GM23248 (cell line): Measurements from ENCODE around the gene TICRR. TPM values are rescaled to one million over a fixed set of nuclear protein-coding genes. Genes with fewer than 3 reads are reported as not detected.

Experiments used
- DNase-seq: peaks from one replicate; pipeline ENCODE4 v3.0.0-alpha.2; 2015
- H2AFZ ChIP-seq: fragments of 200-600 bp; sonication (generic); 2 replicates; pipeline ENCODE4 v1.6.1; 2016; ENCODE audit warnings: antibody characterized with exemption
- H3F3A ChIP-seq: fragments of 200-600 bp; sonication (generic); 2 replicates; pipeline ENCODE4 v1.6.1; 2016; ENCODE audit warnings: mild to moderate bottlenecking, antibody characterized with exemption, mixed run types; ENCODE audit not compliant: insufficient read depth
- H3K27ac ChIP-seq: fragments of 200-600 bp; sonication (generic); 2 replicates; pipeline ENCODE4 v1.5.1; 2016; ENCODE audit warnings: mild to moderate bottlenecking
- H3K27me3 ChIP-seq: fragments of 200-600 bp; sonication (generic); replicated peaks from 2 replicates; pipeline ENCODE4 v1.6.1; 2016; ENCODE audit warnings: mild to moderate bottlenecking; ENCODE audit not compliant: insufficient read depth
- H3K36me3 ChIP-seq: fragments of 200-600 bp; sonication (generic); 2 replicates; pipeline ENCODE4 v1.6.1; 2016; ENCODE audit warnings: low read depth, mild to moderate bottlenecking
- H3K4me1 ChIP-seq: fragments of 200-600 bp; sonication (generic); 2 replicates; pipeline ENCODE4 v1.6.1; 2016; ENCODE audit warnings: mild to moderate bottlenecking; ENCODE audit not compliant: insufficient read depth
- H3K4me2 ChIP-seq: fragments of 200-600 bp; sonication (generic); one replicate; pipeline ENCODE4 v1.6.1; 2016; ENCODE audit warnings: mild to moderate bottlenecking; ENCODE audit not compliant: unreplicated experiment
- H3K4me3 ChIP-seq: fragments of 200-600 bp; sonication (generic); 2 replicates; pipeline ENCODE4 v1.5.1; 2016; ENCODE audit warnings: mild to moderate bottlenecking
- H3K79me2 ChIP-seq: fragments of 200-600 bp; sonication (generic); 2 replicates; pipeline ENCODE4 v1.6.1; 2016; ENCODE audit warnings: mild to moderate bottlenecking; ENCODE audit not compliant: insufficient read depth
- H3K9ac ChIP-seq: fragments of 200-600 bp; sonication (generic); 2 replicates; pipeline ENCODE4 v1.6.1; 2016; ENCODE audit warnings: mild to moderate bottlenecking
- H3K9me2 ChIP-seq: fragments of 200-600 bp; sonication (generic); 2 replicates; pipeline ENCODE4 v1.6.1; 2016; ENCODE audit warnings: mixed run types, mild to moderate bottlenecking, moderate library complexity; ENCODE audit not compliant: insufficient read depth
- H3K9me3 ChIP-seq: fragments of 200-600 bp; sonication (generic); one replicate; pipeline ENCODE4 v1.6.1; 2017; ENCODE audit warnings: low read depth
- H4K20me1 ChIP-seq: fragments of 200-600 bp; sonication (generic); 2 replicates; pipeline ENCODE4 v1.6.0; 2016; ENCODE audit not compliant: insufficient read depth
- EZH2 ChIP-seq: fragments of 200-600 bp; sonication (generic); IDR thresholded peaks from 2 replicates; pipeline ENCODE4 v1.6.1; 2018; ENCODE audit warnings: antibody characterized with exemption, mild to moderate bottlenecking; ENCODE audit not compliant: insufficient read depth, poor library complexity, severe bottlenecking
- EZH2phosphoT487 ChIP-seq: fragments of 200-600 bp; sonication (generic); IDR thresholded peaks from 2 replicates; pipeline ENCODE4 v1.6.1; 2018; ENCODE audit warnings: antibody characterized with exemption, moderate library complexity, mild to moderate bottlenecking, low read depth; ENCODE audit not compliant: insufficient read depth
- WGBS, 2 experiments: methylation state at CpG; one replicate each; pipeline ENCODE4 v1.1.6; 2015 to 2017; ENCODE audit warnings: low lambda C conversion rate in 2 of 2, low coverage in 1 of 2; ENCODE audit errors: missing lambda C conversion rate in 2 of 2; 5-methylcytosine and 5-hydroxymethylcytosine counted together
- in situ Hi-C: fragments of 300-500 bp; cut with MboI; formaldehyde crosslinking; loops from 2 replicates; pipeline ENCODE4 v1.15.0; 2020
- polyA plus RNA-seq: library from polyadenylated mRNA; unstranded; fragments of >200 nt; fragmentation: Nextera tagmentation; extraction: Ambion mirVana; gene quantifications from 2 replicates; pipeline ENCODE4 v1.2.1, GENCODE V29; 2016
- total RNA-seq: library from RNA; depleted of rRNA; stranded (reverse); fragments of >200 nt; shearing (Covaris generic); gene quantifications from 2 replicates; pipeline ENCODE4 v1.2.3, GENCODE V29; 2014; rRNA removed

TICRR gene
- total RNA-seq (2.3 and 2.4 TPM in 2 replicates), polyA plus RNA-seq (1.2 and 1.3 TPM in 2 replicates)

- Histone ChIP-seq H3F3A (no peaks in the 10 kb centered on the region), H3K9me2 (no peaks in the 10 kb centered on the region), H3K27me3 (no peaks in the 10 kb centered on the region), H3K4me1 (no peaks in the 10 kb centered on the region), H3K9ac (peak within 1 kb of the TSS; percentile 82), H3K36me3 (no peaks in the 10 kb centered on the region), H2AFZ (peak within 1 kb of the TSS; percentile 87), H3K9me3 (no peaks in the 10 kb centered on the region), H3K27ac (peak within 1 kb of the TSS; percentile 60), H4K20me1 (no peaks in the 10 kb centered on the region), H3K79me2 (peaks cover 44% of the 10 kb centered on the region), H3K4me2 (peak within 1 kb of the TSS; percentile 98), H3K4me3 (peak within 1 kb of the TSS; percentile 76)
- peak; percentile 100 for DNase-seq
- in situ Hi-C loops, result no loop called here
- no peak for TF ChIP-seq EZH2
- WGBS, 2 experiments, result 1% methylated on average over 37 of the region's 37 CpGs
Observed at GRCh38 chr15:89575146-89575655, at the start of gene TICRR. Gene TICRR, plus strand, starts transcription at chr15:89575469. Its CDS starts 118 bp downstream, at chr15:89575587.

- WGBS, 2 experiments, result 40 to 42% methylated on average over 7 of the region's 7 CpGs
- Histone ChIP-seq H2AFZ (no peak overlapping the region), H3K9me2 (no peaks in the 10 kb centered on the region), H3K4me1 (no peaks in the 10 kb centered on the region), H3K27me3 (peaks cover 56% of the 10 kb centered on the region), H3F3A (no peaks in the 10 kb centered on the region), H3K4me3 (no peak overlapping the region), H3K4me2 (no peak overlapping the region), H4K20me1 (no peaks in the 10 kb centered on the region), H3K9me3 (no peaks in the 10 kb centered on the region), H3K9ac (no peak overlapping the region), H3K36me3 (no peaks in the 10 kb centered on the region), H3K79me2 (no peaks in the 10 kb centered on the region), H3K27ac (no peak overlapping the region)
- no peak for TF ChIP-seq EZH2phosphoT487
- TF ChIP-seq EZH2, result no peak
- in situ Hi-C loops, result no loop called here
- no peak for DNase-seq
Observed at GRCh38 chr15:89526181-89526580, 49.1 kb upstream of the TICRR start.

- 21 to 26% methylated on average over 10 of the region's 10 CpGs for WGBS, 2 experiments
- H3K9me2 ChIP-seq, result no peaks in the 10 kb centered on the region
- H3K4me1 ChIP-seq, result no peaks in the 10 kb centered on the region
- no peak overlapping the region for H3K4me3 ChIP-seq
- no peaks in the 10 kb centered on the region for H3K9me3 ChIP-seq
- H2AFZ ChIP-seq, result no peak overlapping the region
- H4K20me1 ChIP-seq, result no peaks in the 10 kb centered on the region
- no peaks in the 10 kb centered on the region for H3K36me3 ChIP-seq
- H3K79me2 ChIP-seq, result no peaks in the 10 kb centered on the region
- H3K4me2 ChIP-seq, result no peak overlapping the region
- no peak for TF ChIP-seq EZH2phosphoT487
- no peak for TF ChIP-seq EZH2
- H3F3A ChIP-seq, result no peaks in the 10 kb centered on the region
- H3K27me3 ChIP-seq, result peaks cover 55% of the 10 kb centered on the region
- no peak overlapping the region for H3K27ac ChIP-seq
- DNase-seq, result no peak
- H3K9ac ChIP-seq, result no peak overlapping the region
- in situ Hi-C loops, result no loop called here
Observed at GRCh38 chr15:89526601-89527441, 48.4 kb upstream of the TICRR start.

- Histone ChIP-seq H4K20me1 (no peaks in the 10 kb centered on the region), H3K4me2 (no peak overlapping the region)
Observed at GRCh38 chr15:89528757-89529352, 46.4 kb upstream of the TICRR start.

More at GRCh38 chr15:89528757-89529352, 46.4 kb upstream of the TICRR start:
- no peaks in the 10 kb centered on the region for H3K36me3 ChIP-seq
- H3F3A ChIP-seq, result no peaks in the 10 kb centered on the region; the same call in 1 of the 2 replicates
- H3K79me2 ChIP-seq, result no peaks in the 10 kb centered on the region
- H3K27ac ChIP-seq, result no peak overlapping the region
- no peaks in the 10 kb centered on the region for H3K9me2 ChIP-seq
- H3K4me3 ChIP-seq, result no peak overlapping the region
- in situ Hi-C loops, result no loop called here
- TF ChIP-seq EZH2 (no peak), EZH2phosphoT487 (no peak)
- WGBS, 2 experiments, result 56 to 60% methylated on average over 6 of the region's 6 CpGs
- H3K9ac ChIP-seq, result no peak overlapping the region
- H3K4me1 ChIP-seq, result no peaks in the 10 kb centered on the region
- no peak for DNase-seq
- H3K9me3 ChIP-seq, result no peaks in the 10 kb centered on the region
- peaks cover 41% of the 10 kb centered on the region for H3K27me3 ChIP-seq
- H2AFZ ChIP-seq, result no peak overlapping the region
